Upper lobe of left lung (tissue), 6 donors: ENCODE results near the gene MRGPRF. TPM values are rescaled to one million over a fixed set of nuclear protein-coding genes. Genes with fewer than 3 reads are reported as not detected.

ENCODE experiments used
- ATAC-seq, 2 donors: fragments of 200-7000 bp; cut with Tn5 transposase; one replicate each; pipeline ENCODE4 v1.9.1; 2022; ENCODE audit warnings: mild to moderate bottlenecking in 2 of 2, moderate library complexity in 2 of 2; ENCODE audit not compliant: low FRiP score in 2 of 2
- DNase-seq, 2 donors: peaks; one replicate each; pipeline ENCODE4 v3.0.0-alpha.2; 2019 to 2020
- H3K27ac ChIP-seq, 4 donors: fragments of 200-600 bp; sonication (generic); one replicate each; pipeline ENCODE4 v1.5.1; 2016 to 2019
- H3K27me3 ChIP-seq, 4 donors: fragments of 200-600 bp; sonication (generic); one replicate each; pipeline ENCODE4 v1.5.1; 2017 to 2019
- H3K36me3 ChIP-seq, 4 donors: fragments of 200-600 bp; sonication (generic); one replicate each; pipeline ENCODE4 v1.5.1; 2016 to 2019
- H3K4me1 ChIP-seq, 4 donors: fragments of 200-600 bp; sonication (generic); one replicate each; pipeline ENCODE4 v1.5.1; 2018 to 2019
- H3K4me3 ChIP-seq, 4 donors: fragments of 200-600 bp; sonication (generic); one replicate each; pipeline ENCODE4 v1.5.1; 2017 to 2019; ENCODE audit warnings: mild to moderate bottlenecking in 2 of 4, moderate library complexity in 1 of 4
- H3K9me3 ChIP-seq, 4 donors: fragments of 200-600 bp; sonication (generic); one replicate each; pipeline ENCODE4 v1.5.1; 2018 to 2019
- CTCF ChIP-seq, 6 experiments: fragments of 450-650 bp in 4 of 6; fragments of 200-600 bp in 2 of 6; sonication (generic) in 2 of 6; IDR thresholded peaks; one replicate each; pipeline ENCODE4 v1.5.1; 2016 to 2019; ENCODE audit warnings: antibody characterized with exemption in 6 of 6
- EP300 ChIP-seq, 4 donors: sonication (generic); formaldehyde crosslinking; IDR thresholded peaks; one replicate each; pipeline ENCODE4 v1.5.1; 2017; ENCODE audit warnings: antibody characterized with exemption in 4 of 4, control low read depth in 2 of 4
- POLR2A ChIP-seq, 4 donors: fragments of 450-650 bp; IDR thresholded peaks; one replicate each; pipeline ENCODE4 v1.5.1; 2016 to 2017; ENCODE audit warnings: antibody characterized with exemption in 4 of 4, mild to moderate bottlenecking in 2 of 4
- POLR2AphosphoS5 ChIP-seq, 2 donors: sonication (generic); formaldehyde crosslinking; IDR thresholded peaks; one replicate each; pipeline ENCODE4 v1.5.1; 2017; ENCODE audit warnings: antibody characterized with exemption in 2 of 2
- WGBS, 2 donors: methylation state at CpG; one replicate each; pipeline ENCODE4 v1.1.5; 2017 to 2018; 5-methylcytosine and 5-hydroxymethylcytosine counted together
- total RNA-seq, 6 donors: library from RNA; depleted of rRNA in 4 of 6; stranded (reverse); fragments of >200 nt in 4 of 6; gene quantifications; one replicate each; pipeline versions ENCODE4 v1.1.0 to v1.2.1, GENCODE V29; 2016 to 2021
- donor health status: DM: no; HTN: no; CAD: no; lungs with moderate emphysema.
- donor health status: DM: no; HTN: yes; CAD: no; lungs with severe emphysema.

The MRGPRF gene
- total RNA-seq, 6 donors from 2014 or later: 3.0 to 16.2 (median 10.7) TPM

- Histone ChIP-seq H3K4me1 (no peaks in the 10 kb centered on the region), H3K9me3 (no peaks in the 10 kb centered on the region), H3K36me3 (no peaks in the 10 kb centered on the region), H3K27me3 (no peaks in the 10 kb centered on the region), H3K4me3 (no peak overlapping the region), H3K27ac (no peak overlapping the region)
- no peak for ATAC-seq
- no peak for DNase-seq
- TF ChIP-seq POLR2A (IDR thresholded peaks at IDR 0.05): no peak
- TF ChIP-seq CTCF (IDR thresholded peaks at IDR 0.05): no peak
- TF ChIP-seq EP300 (IDR thresholded peaks at IDR 0.05): no peak
- no peak for TF ChIP-seq POLR2AphosphoS5 (IDR thresholded peaks at IDR 0.05)
Measured at GRCh38 chr11:68987211-68987610, 25.8 kb downstream of the MRGPRF start.

GRCh38 chr11:68983801-68984200 is 29.2 kb downstream of the MRGPRF start:
- Histone ChIP-seq H3K27me3 (no peaks in the 10 kb centered on the region), H3K9me3 (no peaks in the 10 kb centered on the region), H3K4me1 (no peaks in the 10 kb centered on the region), H3K4me3 (no peak overlapping the region), H3K36me3 (no peaks in the 10 kb centered on the region), H3K27ac (no peak overlapping the region)
- TF ChIP-seq EP300 (IDR thresholded peaks at IDR 0.05) (no peak), POLR2A (IDR thresholded peaks at IDR 0.05) (no peak), CTCF (IDR thresholded peaks at IDR 0.05) (no peak), POLR2AphosphoS5 (IDR thresholded peaks at IDR 0.05) (no peak)
- WGBS, 2 donors: 83% methylated on average over 6 of the region's 6 CpGs
- DNase-seq (no peak), ATAC-seq (no peak)

GRCh38 chr11:68982134-68982533 is 30.9 kb downstream of the MRGPRF start:
- ATAC-seq (no peak), DNase-seq (no peak)
- H3K27me3 ChIP-seq: no peaks in the 10 kb centered on the region
- no peak overlapping the region for H3K4me3 ChIP-seq
- 91 to 93% methylated on average over 2 of the region's 2 CpGs for whole genome bisulfite sequencing, 2 donors
- no peak overlapping the region for H3K27ac ChIP-seq
- TF ChIP-seq EP300 (IDR thresholded peaks at IDR 0.05): no peak
- TF ChIP-seq POLR2AphosphoS5 (IDR thresholded peaks at IDR 0.05): no peak
- TF ChIP-seq POLR2A (IDR thresholded peaks at IDR 0.05): no peak
- TF ChIP-seq CTCF (IDR thresholded peaks at IDR 0.05): no peak
- H3K36me3 ChIP-seq: no peaks in the 10 kb centered on the region
- no peaks in the 10 kb centered on the region for H3K4me1 ChIP-seq
- no peaks in the 10 kb centered on the region for H3K9me3 ChIP-seq

GRCh38 chr11:68980776-68981065 is 32.3 kb downstream of the MRGPRF start, which contains the start of gene MRGPRD:
Gene MRGPRD (minus strand): TSS chr11:68980986. CDS start chr11:68980986, 0 bp downstream.
- 79 to 85% methylated on average over 6 to 8 of the region's 8 CpGs for WGBS, 2 donors
- no peaks in the 10 kb centered on the region for H3K27me3 ChIP-seq
- no peaks in the 10 kb centered on the region for H3K4me1 ChIP-seq
- no peak within 1 kb of the TSS for H3K4me3 ChIP-seq
- H3K36me3 ChIP-seq: no peaks in the 10 kb centered on the region
- no peaks in the 10 kb centered on the region for H3K9me3 ChIP-seq
- TF ChIP-seq POLR2A (IDR thresholded peaks at IDR 0.05): no peak
- TF ChIP-seq POLR2AphosphoS5 (IDR thresholded peaks at IDR 0.05): no peak
- TF ChIP-seq CTCF (IDR thresholded peaks at IDR 0.05): no peak
- no peak for TF ChIP-seq EP300 (IDR thresholded peaks at IDR 0.05)
- no peak within 1 kb of the TSS for H3K27ac ChIP-seq
- peak in 1 of 2 donors; percentile 3 for DNase-seq
- ATAC-seq: no peak

- ATAC-seq: no peak
- Histone ChIP-seq H3K27me3 (no peaks in the 10 kb centered on the region), H3K4me1 (no peaks in the 10 kb centered on the region), H3K4me3 (no peak overlapping the region), H3K27ac (no peak overlapping the region), H3K36me3 (no peaks in the 10 kb centered on the region), H3K9me3 (no peaks in the 10 kb centered on the region)
- WGBS, 2 donors: 83 to 86% methylated on average over 15 to 33 of the region's 33 CpGs
- TF ChIP-seq POLR2A (IDR thresholded peaks at IDR 0.05) (no peak), POLR2AphosphoS5 (IDR thresholded peaks at IDR 0.05) (no peak), CTCF (IDR thresholded peaks at IDR 0.05) (no peak), EP300 (IDR thresholded peaks at IDR 0.05) (no peak)
- peak; percentile 16 to 57 for DNase-seq
Measured at GRCh38 chr11:68979931-68980775, 32.9 kb downstream of the MRGPRF start.
